Panc1 (cell line): ENCODE measurements around the gene MED14.

Experiments
- POLR2AphosphoS5 ChIP-seq: IDR thresholded peaks from 2 replicates; pipeline ENCODE4 v1.6.1; 2012; ENCODE audit warnings: mild to moderate bottlenecking, low read depth, low read length, moderate library complexity
- TF ChIP-seq, protein P1 (sequence below): fragments of 450-650 bp; IDR thresholded peaks from 2 replicates; pipeline ENCODE4 v1.5.1; 2017; ENCODE audit warnings: mild to moderate bottlenecking

DNA sequence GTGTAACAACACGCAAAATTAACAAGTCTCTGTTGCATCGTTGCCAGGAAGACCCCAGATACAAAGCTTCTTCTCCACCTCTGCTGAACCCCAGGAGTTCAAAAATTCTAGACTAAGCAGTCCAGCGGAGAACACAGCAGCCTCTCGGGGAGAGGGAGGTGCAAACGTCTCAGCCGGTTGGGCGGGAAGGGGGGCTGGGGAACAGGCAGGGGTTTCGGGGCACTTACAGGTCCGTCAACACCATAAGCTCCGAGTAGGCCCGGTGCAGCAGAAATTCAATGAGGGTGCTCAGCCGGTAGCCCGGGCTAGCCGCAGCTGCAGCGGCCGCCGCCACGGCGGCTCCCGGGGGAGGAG, 394 bp downstream of the MED14 start:
- TF ChIP-seq, protein P1, sequence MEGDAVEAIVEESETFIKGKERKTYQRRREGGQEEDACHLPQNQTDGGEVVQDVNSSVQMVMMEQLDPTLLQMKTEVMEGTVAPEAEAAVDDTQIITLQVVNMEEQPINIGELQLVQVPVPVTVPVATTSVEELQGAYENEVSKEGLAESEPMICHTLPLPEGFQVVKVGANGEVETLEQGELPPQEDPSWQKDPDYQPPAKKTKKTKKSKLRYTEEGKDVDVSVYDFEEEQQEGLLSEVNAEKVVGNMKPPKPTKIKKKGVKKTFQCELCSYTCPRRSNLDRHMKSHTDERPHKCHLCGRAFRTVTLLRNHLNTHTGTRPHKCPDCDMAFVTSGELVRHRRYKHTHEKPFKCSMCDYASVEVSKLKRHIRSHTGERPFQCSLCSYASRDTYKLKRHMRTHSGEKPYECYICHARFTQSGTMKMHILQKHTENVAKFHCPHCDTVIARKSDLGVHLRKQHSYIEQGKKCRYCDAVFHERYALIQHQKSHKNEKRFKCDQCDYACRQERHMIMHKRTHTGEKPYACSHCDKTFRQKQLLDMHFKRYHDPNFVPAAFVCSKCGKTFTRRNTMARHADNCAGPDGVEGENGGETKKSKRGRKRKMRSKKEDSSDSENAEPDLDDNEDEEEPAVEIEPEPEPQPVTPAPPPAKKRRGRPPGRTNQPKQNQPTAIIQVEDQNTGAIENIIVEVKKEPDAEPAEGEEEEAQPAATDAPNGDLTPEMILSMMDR, result no peak
- no peak for TF ChIP-seq POLR2AphosphoS5
